GM23248 (cell line): ENCODE results near the gene CNGA4. TPM values are rescaled to one million over a fixed set of nuclear protein-coding genes. Genes with fewer than 3 reads are reported as not detected.

ENCODE experiments used
- DNase-seq: peaks from one replicate; pipeline ENCODE4 v3.0.0-alpha.2; 2015
- H2AFZ ChIP-seq: fragments of 200-600 bp; sonication (generic); 2 replicates; pipeline ENCODE4 v1.6.1; 2016; ENCODE audit warnings: antibody characterized with exemption
- H3F3A ChIP-seq: fragments of 200-600 bp; sonication (generic); 2 replicates; pipeline ENCODE4 v1.6.1; 2016; ENCODE audit warnings: mild to moderate bottlenecking, antibody characterized with exemption, mixed run types; ENCODE audit not compliant: insufficient read depth
- H3K27ac ChIP-seq: fragments of 200-600 bp; sonication (generic); 2 replicates; pipeline ENCODE4 v1.5.1; 2016; ENCODE audit warnings: mild to moderate bottlenecking
- H3K27me3 ChIP-seq: fragments of 200-600 bp; sonication (generic); replicated peaks from 2 replicates; pipeline ENCODE4 v1.6.1; 2016; ENCODE audit warnings: mild to moderate bottlenecking; ENCODE audit not compliant: insufficient read depth
- H3K36me3 ChIP-seq: fragments of 200-600 bp; sonication (generic); 2 replicates; pipeline ENCODE4 v1.6.1; 2016; ENCODE audit warnings: low read depth, mild to moderate bottlenecking
- H3K4me1 ChIP-seq: fragments of 200-600 bp; sonication (generic); 2 replicates; pipeline ENCODE4 v1.6.1; 2016; ENCODE audit warnings: mild to moderate bottlenecking; ENCODE audit not compliant: insufficient read depth
- H3K4me2 ChIP-seq: fragments of 200-600 bp; sonication (generic); one replicate; pipeline ENCODE4 v1.6.1; 2016; ENCODE audit warnings: mild to moderate bottlenecking; ENCODE audit not compliant: unreplicated experiment
- H3K4me3 ChIP-seq: fragments of 200-600 bp; sonication (generic); 2 replicates; pipeline ENCODE4 v1.5.1; 2016; ENCODE audit warnings: mild to moderate bottlenecking
- H3K79me2 ChIP-seq: fragments of 200-600 bp; sonication (generic); 2 replicates; pipeline ENCODE4 v1.6.1; 2016; ENCODE audit warnings: mild to moderate bottlenecking; ENCODE audit not compliant: insufficient read depth
- H3K9ac ChIP-seq: fragments of 200-600 bp; sonication (generic); 2 replicates; pipeline ENCODE4 v1.6.1; 2016; ENCODE audit warnings: mild to moderate bottlenecking
- H3K9me2 ChIP-seq: fragments of 200-600 bp; sonication (generic); 2 replicates; pipeline ENCODE4 v1.6.1; 2016; ENCODE audit warnings: mixed run types, mild to moderate bottlenecking, moderate library complexity; ENCODE audit not compliant: insufficient read depth
- H3K9me3 ChIP-seq: fragments of 200-600 bp; sonication (generic); one replicate; pipeline ENCODE4 v1.6.1; 2017; ENCODE audit warnings: low read depth
- H4K20me1 ChIP-seq: fragments of 200-600 bp; sonication (generic); 2 replicates; pipeline ENCODE4 v1.6.0; 2016; ENCODE audit not compliant: insufficient read depth
- EZH2 ChIP-seq: fragments of 200-600 bp; sonication (generic); IDR thresholded peaks from 2 replicates; pipeline ENCODE4 v1.6.1; 2018; ENCODE audit warnings: antibody characterized with exemption, mild to moderate bottlenecking; ENCODE audit not compliant: insufficient read depth, poor library complexity, severe bottlenecking
- EZH2phosphoT487 ChIP-seq: fragments of 200-600 bp; sonication (generic); IDR thresholded peaks from 2 replicates; pipeline ENCODE4 v1.6.1; 2018; ENCODE audit warnings: antibody characterized with exemption, moderate library complexity, mild to moderate bottlenecking, low read depth; ENCODE audit not compliant: insufficient read depth
- WGBS, 2 experiments: methylation state at CpG; one replicate each; pipeline ENCODE4 v1.1.6; 2015 to 2017; ENCODE audit warnings: low lambda C conversion rate in 2 of 2, low coverage in 1 of 2; ENCODE audit errors: missing lambda C conversion rate in 2 of 2; 5-methylcytosine and 5-hydroxymethylcytosine counted together
- in situ Hi-C: fragments of 300-500 bp; cut with MboI; formaldehyde crosslinking; loops from 2 replicates; pipeline ENCODE4 v1.15.0; 2020
- polyA plus RNA-seq: library from polyadenylated mRNA; unstranded; fragments of >200 nt; fragmentation: Nextera tagmentation; extraction: Ambion mirVana; gene quantifications from 2 replicates; pipeline ENCODE4 v1.2.1, GENCODE V29; 2016
- total RNA-seq: library from RNA; depleted of rRNA; stranded (reverse); fragments of >200 nt; shearing (Covaris generic); gene quantifications from 2 replicates; pipeline ENCODE4 v1.2.3, GENCODE V29; 2014

The CNGA4 gene
- total and polyA plus RNA-seq, 2 experiments from 2014 or later: not detected

DNA sequence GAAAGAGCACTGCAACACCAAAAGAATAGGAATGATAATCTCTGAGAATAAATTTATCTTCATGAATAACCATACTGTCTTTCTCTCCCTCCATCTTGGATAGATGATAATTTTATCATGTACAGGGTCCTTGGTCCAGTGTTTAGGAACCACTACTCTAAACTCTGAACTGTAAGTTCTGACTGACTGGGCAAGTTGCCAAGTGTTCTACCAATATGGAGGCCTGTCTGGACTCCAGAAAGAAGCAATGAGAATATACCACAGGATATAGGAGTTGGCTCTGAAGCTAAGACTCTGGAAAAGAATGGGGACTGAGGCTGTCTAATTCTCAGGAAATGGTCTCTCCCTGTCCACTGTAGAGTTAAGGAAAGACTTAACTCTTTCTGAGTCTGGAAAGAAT, 6.0 kb upstream of the CNGA4 start:
- no peaks in the 10 kb centered on the region for H3K9me3 ChIP-seq
- H3K4me1 ChIP-seq: peaks cover 10% of the 10 kb centered on the region
- H3K4me2 ChIP-seq: peak overlapping the region; percentile 94
- in situ Hi-C loops: no loop called here
- TF ChIP-seq EZH2: no peak
- TF ChIP-seq EZH2phosphoT487: no peak
- H2AFZ ChIP-seq: no peak overlapping the region
- H3F3A ChIP-seq: peaks cover 3% of the 10 kb centered on the region; the same call in 1 of the 2 replicates
- no peak overlapping the region for H3K27ac ChIP-seq
- DNase-seq: peak; percentile 22
- H3K9ac ChIP-seq: no peak overlapping the region
- peaks cover 3% of the 10 kb centered on the region; the same call in 1 of the 2 replicates for H3K36me3 ChIP-seq
- H3K4me3 ChIP-seq: no peak overlapping the region; the same call in 1 of the 2 replicates
- H3K27me3 ChIP-seq: no peaks in the 10 kb centered on the region
- no peaks in the 10 kb centered on the region for H3K9me2 ChIP-seq
- peaks cover 65% of the 10 kb centered on the region for H3K79me2 ChIP-seq
- H4K20me1 ChIP-seq: no peaks in the 10 kb centered on the region

DNA sequence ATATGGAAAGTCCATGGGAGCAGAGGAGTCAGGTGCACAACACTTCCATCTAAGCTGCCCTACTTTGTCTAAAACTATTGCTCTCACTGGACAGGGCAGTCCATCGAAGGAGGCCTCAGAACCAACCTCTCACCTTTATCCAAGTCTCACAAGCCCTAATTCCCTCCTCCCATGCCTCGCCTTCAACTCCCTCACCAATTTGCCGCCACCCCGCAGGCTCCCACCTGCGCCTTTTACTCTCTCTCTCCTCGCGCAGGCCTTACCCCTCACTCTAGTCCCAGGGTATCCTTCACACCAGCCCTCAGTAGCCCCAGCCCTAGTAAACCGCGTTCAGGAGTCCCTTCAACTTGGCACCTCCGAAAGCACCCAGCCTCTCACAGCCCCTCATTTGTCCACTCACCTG, 4.9 kb upstream of the CNGA4 start:
- TF ChIP-seq EZH2: no peak
- H3K9ac ChIP-seq: peak overlapping the region; percentile 98
- H3K4me1 ChIP-seq: peaks cover 10% of the 10 kb centered on the region
- H3K36me3 ChIP-seq: peaks cover 3% of the 10 kb centered on the region; the same call in 1 of the 2 replicates
- no peaks in the 10 kb centered on the region for H4K20me1 ChIP-seq
- H2AFZ ChIP-seq: peak overlapping the region; percentile 97
- H3K9me2 ChIP-seq: no peaks in the 10 kb centered on the region
- 0 to 3% methylated on average over 10 of the region's 10 CpGs for WGBS, 2 experiments
- H3K79me2 ChIP-seq: peaks cover 55% of the 10 kb centered on the region
- peaks cover 3% of the 10 kb centered on the region; the same call in 1 of the 2 replicates for H3F3A ChIP-seq
- H3K4me3 ChIP-seq: peak overlapping the region; percentile 96
- in situ Hi-C loops: no loop called here
- DNase-seq: peak; percentile 49
- H3K27ac ChIP-seq: peak overlapping the region; percentile 80
- peak overlapping the region; percentile 94 for H3K4me2 ChIP-seq
- H3K27me3 ChIP-seq: no peaks in the 10 kb centered on the region
- H3K9me3 ChIP-seq: no peaks in the 10 kb centered on the region

DNA sequence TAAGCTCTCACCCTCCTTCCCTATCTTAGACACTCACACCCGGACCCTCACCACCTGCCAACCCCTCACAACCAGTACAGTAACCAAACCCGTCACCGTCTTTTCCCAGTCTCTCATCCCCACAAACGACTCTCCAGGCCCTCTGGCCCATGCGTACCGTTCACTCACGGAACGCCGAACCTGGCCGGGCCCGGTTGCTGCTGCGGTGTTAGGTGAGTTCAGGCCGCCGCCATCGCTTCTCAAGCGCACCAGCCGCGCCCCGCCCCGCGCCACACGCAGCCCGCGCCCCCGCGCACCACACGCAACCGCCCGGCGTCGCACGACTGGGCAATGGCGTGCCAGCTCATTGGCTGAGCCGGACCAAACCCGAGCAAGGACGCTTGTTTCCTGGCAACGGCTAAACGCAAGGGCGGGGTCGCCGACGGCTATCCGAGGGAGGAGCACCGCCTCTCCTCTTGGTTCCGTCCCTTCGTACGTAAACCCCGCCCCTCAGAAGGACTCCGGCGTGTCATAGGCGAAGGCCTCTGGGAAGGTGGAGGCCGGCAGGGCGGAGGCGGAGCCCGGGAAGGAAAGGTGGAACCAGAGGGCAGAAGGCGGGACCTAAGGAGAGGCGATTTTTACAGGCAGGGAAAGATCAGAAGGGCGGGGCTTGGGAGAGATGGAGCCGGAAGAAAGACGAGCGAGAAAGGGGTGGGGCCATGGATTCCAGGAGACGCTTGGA, 4.3 kb upstream of the CNGA4 start, which contains the start of gene FHIP1B:
Gene FHIP1B (minus strand): TSS at position 250 of the 721 bp plus-strand sequence. CDS start 10,120 bp downstream, outside the sequence.
- H3K9ac ChIP-seq: peak within 1 kb of the TSS; percentile 98
- DNase-seq: peak; percentile 100
- H3K79me2 ChIP-seq: peaks cover 49% of the 10 kb centered on the region
- H3K4me3 ChIP-seq: peak within 1 kb of the TSS; percentile 96
- H3K4me1 ChIP-seq: peaks cover 10% of the 10 kb centered on the region
- 1 to 3% methylated on average over 28 to 62 of the region's 62 CpGs for WGBS, 2 experiments
- no peaks in the 10 kb centered on the region for H3K27me3 ChIP-seq
- H3K4me2 ChIP-seq: peak within 1 kb of the TSS; percentile 94
- peak within 1 kb of the TSS; percentile 80 for H3K27ac ChIP-seq
- H3K36me3 ChIP-seq: peaks cover 3% of the 10 kb centered on the region; the same call in 1 of the 2 replicates
- peaks cover 3% of the 10 kb centered on the region; the same call in 1 of the 2 replicates for H3F3A ChIP-seq
- in situ Hi-C loops: no loop called here
- H3K9me2 ChIP-seq: no peaks in the 10 kb centered on the region
- TF ChIP-seq EZH2 (no peak), EZH2phosphoT487 (no peak)
- no peaks in the 10 kb centered on the region for H4K20me1 ChIP-seq
- no peaks in the 10 kb centered on the region for H3K9me3 ChIP-seq
- H2AFZ ChIP-seq: peak within 1 kb of the TSS; percentile 97

DNA sequence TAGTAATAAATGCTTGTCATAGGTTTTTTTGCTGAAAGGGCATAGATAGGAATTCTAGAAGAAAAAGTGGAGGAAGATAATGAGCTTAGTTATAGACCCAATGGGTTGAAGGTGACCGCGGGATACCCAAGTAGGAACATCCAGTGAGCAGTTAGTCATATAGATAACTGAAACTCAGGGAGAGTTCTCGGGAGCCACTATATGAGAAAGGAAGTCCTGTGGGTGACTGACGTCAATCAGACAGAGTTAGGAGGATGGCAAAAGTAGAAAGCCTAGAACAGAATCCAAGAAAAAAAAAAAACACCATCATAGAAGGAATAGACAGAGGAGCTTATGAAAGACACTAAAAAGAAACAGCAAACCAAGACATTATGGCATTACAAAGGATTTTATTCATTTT, 1.6 kb upstream of the CNGA4 start:
- Histone ChIP-seq H3K9ac (no peak overlapping the region), H3K27me3 (no peaks in the 10 kb centered on the region), H3K9me2 (no peaks in the 10 kb centered on the region), H3K4me3 (no peak overlapping the region), H3F3A (peaks cover 3% of the 10 kb centered on the region; the same call in 1 of the 2 replicates), H3K79me2 (peaks cover 22% of the 10 kb centered on the region), H3K36me3 (no peaks in the 10 kb centered on the region), H3K9me3 (no peaks in the 10 kb centered on the region), H2AFZ (no peak overlapping the region), H3K4me1 (peaks cover 10% of the 10 kb centered on the region), H3K27ac (no peak overlapping the region), H4K20me1 (no peaks in the 10 kb centered on the region), H3K4me2 (no peak overlapping the region)
- DNase-seq: no peak
- WGBS, 2 experiments: 71 to 79% methylated on average over 4 of the region's 4 CpGs
- TF ChIP-seq EZH2phosphoT487 (no peak), EZH2 (no peak)
- in situ Hi-C loops: no loop called here
